Mesodermal cell (in vitro differentiated cells): ENCODE data around the gene SCAI.
"Not testable (repeated sequence)": the region's sequence is repeated elsewhere in the genome, so short reads cannot be mapped to it uniquely, and the experiment has no call there.

Source experiments
- H3K27ac ChIP-seq: 2 replicates; pipeline ENCODE4 v1.7.0; 2013; ENCODE audit warnings: mild to moderate bottlenecking, low read depth, low read length, moderate library complexity; ENCODE audit not compliant: severe bottlenecking
- H3K36me3 ChIP-seq: 2 replicates; pipeline ENCODE4 v1.7.1; 2013; ENCODE audit warnings: mild to moderate bottlenecking, low read length, moderate library complexity; ENCODE audit not compliant: control insufficient read depth, insufficient read depth
- H3K4me1 ChIP-seq: one replicate; pipeline ENCODE4 v1.7.1; 2013; ENCODE audit warnings: mild to moderate bottlenecking, low read length; ENCODE audit not compliant: insufficient read depth, control insufficient read depth, poor library complexity, severe bottlenecking
- H3K4me3 ChIP-seq: 2 replicates; pipeline ENCODE4 v1.7.0; 2013; ENCODE audit warnings: low read length, control low read depth, mild to moderate bottlenecking; ENCODE audit not compliant: insufficient read depth, poor library complexity, severe bottlenecking; ENCODE audit errors: extremely low read depth
- H3K9me3 ChIP-seq: 2 replicates; pipeline ENCODE4 v1.7.1; 2013; ENCODE audit warnings: mild to moderate bottlenecking, low read length, moderate library complexity; ENCODE audit not compliant: control insufficient read depth
- WGBS, 2 experiments: methylation state at CpG; one replicate each; pipeline ENCODE4 v1.1.5; 2013; ENCODE audit warnings: missing lambda C conversion rate in 2 of 2; ENCODE audit not compliant: insufficient coverage in 2 of 2; 5-methylcytosine and 5-hydroxymethylcytosine counted together

SCAI gene

DNA sequence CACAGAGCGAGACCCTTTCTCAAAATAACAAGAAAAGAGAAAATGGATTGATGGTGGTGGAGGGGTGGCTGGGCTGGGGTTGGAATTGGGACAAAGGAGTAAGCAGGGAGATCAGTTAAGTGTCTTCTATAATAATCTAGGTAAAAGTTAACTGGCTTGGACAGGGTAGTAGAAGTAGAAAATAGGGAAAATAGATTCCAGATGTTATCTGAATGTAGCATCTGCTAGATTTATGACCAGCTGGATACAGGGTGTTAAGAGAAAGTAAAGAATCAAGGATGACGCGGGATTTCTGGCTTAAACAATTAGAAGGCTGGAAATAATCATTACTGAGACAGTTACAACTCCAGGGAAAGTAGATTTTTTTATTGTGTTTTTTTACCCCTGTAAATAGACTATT lies 33.3 kb upstream of the SCAI start:
- no peak overlapping the region for H3K27ac ChIP-seq
- no peak overlapping the region for H3K4me3 ChIP-seq
- 90 to 100% methylated on average over 1 to 3 of the region's 3 CpGs for WGBS, 2 experiments
- H3K4me1 ChIP-seq, result no peaks in the 10 kb centered on the region
- H3K9me3 ChIP-seq, result no peaks in the 10 kb centered on the region
- peaks cover 18% of the 10 kb centered on the region for H3K36me3 ChIP-seq

DNA sequence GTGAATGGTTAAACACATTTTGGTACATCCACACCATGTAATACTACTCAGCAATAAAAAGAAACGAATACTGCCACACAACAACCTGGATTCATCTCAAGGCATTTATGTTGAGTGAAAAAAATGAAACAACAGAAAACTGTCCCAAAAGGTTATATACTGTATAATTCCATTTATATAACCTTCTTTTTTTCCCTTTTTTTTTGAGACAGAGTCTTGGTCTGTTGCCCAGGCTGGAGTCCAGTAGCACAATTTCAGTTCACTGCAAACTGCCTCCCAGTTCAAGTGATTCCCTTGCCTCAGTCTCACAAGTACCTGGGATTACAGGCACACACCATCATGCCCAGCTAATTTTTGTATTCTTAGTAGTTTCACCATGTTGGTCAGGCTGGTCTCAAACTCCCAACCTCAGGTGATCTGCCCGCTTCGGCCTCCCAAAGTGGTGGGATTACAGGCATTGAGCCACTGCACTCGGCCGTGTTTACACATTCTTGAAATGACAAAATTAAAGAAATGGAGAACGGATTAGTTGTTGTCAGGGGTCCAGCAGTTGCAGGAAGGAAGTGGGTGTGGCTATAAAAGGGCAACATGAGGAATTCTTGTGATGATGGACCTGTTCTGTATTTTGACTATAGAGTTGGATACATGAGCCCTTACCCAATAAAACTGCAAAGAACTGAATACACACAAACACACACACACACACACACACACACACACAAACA lies 28.9 kb upstream of the SCAI start:
- H3K36me3 ChIP-seq, result peaks cover 33% of the 10 kb centered on the region
- 85 to 96% methylated on average over 4 to 5 of the region's 6 CpGs for WGBS, 2 experiments

DNA sequence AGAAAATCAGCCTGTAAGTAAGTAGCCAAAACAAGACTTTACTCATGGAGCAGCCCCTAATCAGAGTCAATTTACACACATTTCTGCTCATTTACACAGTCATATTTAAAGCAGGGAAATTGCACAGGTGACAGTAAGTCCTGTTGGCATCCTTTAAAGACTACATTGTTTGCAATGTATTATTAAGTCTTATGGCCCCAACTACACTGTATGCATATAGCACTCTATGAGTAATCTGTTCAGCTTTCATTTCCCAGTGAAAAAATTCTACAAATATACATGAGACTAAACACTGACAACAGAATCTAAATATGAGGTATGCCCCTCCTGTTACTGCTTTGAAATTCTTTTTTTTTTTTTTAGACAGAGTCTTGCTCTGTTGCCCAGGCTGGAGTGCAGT lies 26.6 kb upstream of the SCAI start:
- Histone ChIP-seq H3K9me3 (no peaks in the 10 kb centered on the region), H3K27ac (no peak overlapping the region), H3K4me3 (no peak overlapping the region), H3K36me3 (peaks cover 37% of the 10 kb centered on the region), H3K4me1 (no peaks in the 10 kb centered on the region)

More for the DNA sequence above, 28.9 kb upstream of the SCAI start:
- Histone ChIP-seq H3K9me3 (no peaks in the 10 kb centered on the region), H3K27ac (no peak overlapping the region), H3K4me3 (no peak overlapping the region), H3K4me1 (no peaks in the 10 kb centered on the region)

DNA sequence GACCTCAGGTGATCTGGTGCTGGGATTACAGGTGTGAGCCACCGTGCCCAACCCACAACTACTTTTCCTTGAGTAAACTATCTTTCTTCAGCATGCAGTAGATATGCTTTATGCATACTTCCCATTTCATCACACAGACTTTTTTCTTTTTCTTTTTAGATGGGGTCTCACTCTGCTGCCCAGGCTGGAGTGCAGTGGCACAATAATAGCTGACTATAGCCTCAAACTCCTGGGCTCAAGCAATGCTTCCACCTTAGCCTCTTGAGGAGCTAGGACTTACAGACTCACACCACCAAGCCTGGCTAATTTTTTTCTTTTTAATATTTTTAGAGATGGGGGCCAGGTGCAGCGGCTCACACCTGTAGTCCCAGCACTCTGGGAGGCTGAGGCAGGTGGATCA lies 23.4 kb upstream of the SCAI start:
- WGBS, 2 experiments, result 100% methylated on average over 1 to 2 of the region's 2 CpGs
- H3K4me3 ChIP-seq, result no peak overlapping the region

DNA sequence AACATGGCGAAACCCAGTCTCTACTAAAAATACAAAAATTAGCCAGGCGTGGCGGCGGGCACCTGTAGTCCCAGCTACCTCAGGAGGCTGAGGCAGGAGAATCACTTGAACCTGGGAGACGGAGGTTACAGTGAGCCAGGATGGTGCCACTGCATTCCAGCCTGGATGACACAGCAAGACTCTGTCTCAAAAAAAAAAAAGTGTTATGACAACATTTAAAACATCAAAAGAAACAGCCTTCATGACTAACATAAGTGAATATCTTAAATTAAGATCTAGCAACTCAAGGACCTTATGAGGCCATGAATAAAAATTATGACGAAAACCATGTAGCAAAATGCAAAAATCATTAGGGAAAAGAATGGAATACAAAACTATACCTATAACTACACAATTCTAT lies 19.6 kb upstream of the SCAI start:
- H3K27ac ChIP-seq, H3K9me3 ChIP-seq, H3K4me1 ChIP-seq, H3K4me3 ChIP-seq: not testable (repeated sequence)
- WGBS, 2 experiments, result 91 to 96% methylated on average over 4 to 5 of the region's 6 CpGs
- H3K36me3 ChIP-seq, result peaks cover 19% of the 10 kb centered on the region

More for the DNA sequence above, 23.4 kb upstream of the SCAI start:
- no peaks in the 10 kb centered on the region for H3K4me1 ChIP-seq
- H3K36me3 ChIP-seq, result peaks cover 39% of the 10 kb centered on the region
- H3K27ac ChIP-seq, result no peak overlapping the region
- H3K9me3 ChIP-seq, result no peaks in the 10 kb centered on the region

GRCh38 chr9:125161284-125161918 lies 18.1 kb upstream of the SCAI start:
- Histone ChIP-seq H3K27ac (no peak overlapping the region), H3K4me1 (no peaks in the 10 kb centered on the region), H3K36me3 (peaks cover 21% of the 10 kb centered on the region), H3K4me3 (no peak overlapping the region), H3K9me3 (no peaks in the 10 kb centered on the region)
- 100% methylated on average over 1 to 2 of the region's 3 CpGs for WGBS, 2 experiments

DNA sequence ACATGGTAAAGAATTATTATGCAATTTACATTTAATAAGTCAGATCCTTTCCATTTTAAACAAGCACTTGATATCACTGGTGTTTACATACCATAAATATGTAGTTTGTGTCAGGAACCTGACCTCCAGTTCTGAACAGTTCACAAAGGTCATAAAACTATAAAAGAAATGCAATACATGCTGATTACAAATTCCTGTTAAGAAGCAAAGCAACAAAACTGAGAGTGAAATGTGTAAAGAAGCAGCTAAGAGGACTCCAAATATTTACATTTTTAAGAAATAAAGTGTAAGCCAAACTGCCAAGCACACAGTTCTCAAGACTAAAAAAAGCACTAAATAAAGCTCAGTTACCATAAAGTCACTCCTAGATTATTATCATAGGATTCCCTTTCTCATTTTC lies 17.4 kb upstream of the SCAI start:
- Histone ChIP-seq H3K27ac (no peak overlapping the region), H3K9me3 (no peaks in the 10 kb centered on the region), H3K4me3 (no peak overlapping the region), H3K36me3 (peaks cover 19% of the 10 kb centered on the region), H3K4me1 (no peaks in the 10 kb centered on the region)

- H3K4me1 ChIP-seq, result no peaks in the 10 kb centered on the region
- H3K27ac ChIP-seq, result no peak overlapping the region
- whole genome bisulfite sequencing, 2 experiments, result 100% methylated on average over 1 to 2 of the region's 2 CpGs
- peaks cover 39% of the 10 kb centered on the region for H3K36me3 ChIP-seq
- no peak overlapping the region for H3K4me3 ChIP-seq
- H3K9me3 ChIP-seq, result no peaks in the 10 kb centered on the region
These were observed 13.2 kb upstream of the SCAI start for GRCh38 chr9:125156551-125156950.

DNA sequence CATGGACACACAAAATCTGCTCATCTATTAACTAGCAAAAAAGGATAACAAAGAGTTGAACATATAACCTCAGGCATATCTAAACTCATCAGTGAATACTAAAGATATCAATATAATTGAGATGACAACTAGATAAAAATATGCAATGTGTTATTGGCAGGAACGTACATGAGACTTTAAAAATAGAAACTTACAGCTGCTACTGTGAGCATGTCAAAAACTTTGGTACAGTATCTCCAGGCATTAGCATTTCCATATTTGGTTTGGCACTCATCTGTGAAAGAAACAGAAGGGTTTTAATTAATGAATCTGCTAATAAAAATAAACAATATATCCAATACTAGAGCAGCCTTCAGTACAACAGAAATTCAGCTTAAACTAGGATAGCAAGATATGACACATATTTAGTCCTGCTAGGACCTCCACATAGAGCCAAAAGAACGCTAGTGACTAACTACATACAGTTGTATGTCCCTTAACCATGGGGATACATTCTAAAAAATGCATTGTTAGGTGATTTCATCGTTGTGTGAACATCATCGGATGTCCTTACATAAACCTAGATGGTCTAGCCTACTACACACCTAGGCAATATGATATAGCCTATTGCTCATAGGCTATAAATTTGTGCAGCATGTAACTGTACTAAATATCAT lies 10.5 kb upstream of the SCAI start:
- 100% methylated on average over 1 of the region's 4 CpGs for WGBS, 2 experiments
- Histone ChIP-seq H3K27ac (no peak overlapping the region), H3K9me3 (no peaks in the 10 kb centered on the region), H3K4me1 (no peaks in the 10 kb centered on the region), H3K4me3 (no peak overlapping the region), H3K36me3 (peaks cover 55% of the 10 kb centered on the region)

DNA sequence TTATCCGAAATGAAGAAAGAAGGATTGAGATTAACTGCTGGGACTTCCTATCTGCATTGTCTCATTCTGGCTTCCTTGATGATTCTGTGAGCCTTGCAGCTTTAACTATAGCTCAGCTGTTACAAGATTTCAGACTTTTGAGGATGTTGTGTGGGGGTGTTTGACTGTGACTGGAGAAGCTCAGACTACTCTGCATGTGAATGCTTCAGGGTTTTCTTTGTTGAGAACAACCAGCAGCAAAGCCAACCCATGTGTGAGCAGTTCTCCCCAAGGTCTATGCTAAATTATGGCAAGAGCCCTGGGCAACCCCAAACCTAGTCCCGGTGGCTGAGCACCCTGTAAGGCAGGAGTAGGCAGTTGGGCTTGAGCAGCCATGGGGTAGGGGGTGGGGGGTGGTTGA lies 8.4 kb upstream of the SCAI start:
- 83 to 100% methylated on average over 1 to 2 of the region's 2 CpGs for WGBS, 2 experiments
- Histone ChIP-seq H3K4me3 (no peak overlapping the region), H3K36me3 (peaks cover 51% of the 10 kb centered on the region), H3K9me3 (no peaks in the 10 kb centered on the region), H3K27ac (no peak overlapping the region), H3K4me1 (no peaks in the 10 kb centered on the region)
